ENCODE data around the gene ATF7IP.

ATF7IP gene

DNA sequence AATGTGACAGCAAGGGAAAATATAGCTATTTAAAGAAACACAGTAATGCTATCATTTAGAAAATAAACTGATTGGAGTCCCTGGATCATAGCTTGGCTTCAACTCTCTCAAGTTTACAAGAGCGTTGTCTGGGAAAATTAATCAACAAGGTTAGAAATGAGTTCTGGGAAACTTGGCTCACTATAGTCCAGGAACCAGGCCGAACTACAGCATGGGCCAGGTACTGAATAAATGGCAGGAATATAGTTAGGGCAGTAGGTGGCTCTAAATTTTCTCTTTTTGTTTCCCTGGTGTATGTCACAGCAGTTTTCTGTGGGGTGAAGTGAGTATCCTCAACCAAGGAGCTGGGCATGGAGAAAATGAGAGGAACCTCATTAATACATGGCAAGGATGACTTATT, 129.8 kb downstream of the ATF7IP start:
- H3K4me3 ChIP-seq (ENCODE audit: control insufficient read depth in 1 of 7, extremely low read depth in 1 of 7, insufficient read depth in 4 of 7, low read depth in 2 of 7, low read length in 6 of 7) = no peak overlapping the region
- no peaks in the 10 kb centered on the region for H3K4me1 ChIP-seq (ENCODE audit: control extremely low read depth in 1 of 4, control insufficient read depth in 4 of 4, insufficient read depth in 4 of 4, low read length in 3 of 4)
- CTCF ChIA-PET = interaction anchor here (1.2 kb wide), 1 partner anchor 10 kb away, joined by 3 read pairs; no protein-coding TSS in a partner anchor
- WGBS (ENCODE audit: insufficient coverage) = 100% methylated on average over 2 of the region's 2 CpGs
- no peak overlapping the region for H3K27ac ChIP-seq (ENCODE audit: insufficient read depth in 1 of 2, low read depth in 1 of 2, low read length in 2 of 2, poor library complexity in 1 of 2, severe bottlenecking in 2 of 2)
- no peak for DNase-seq
- H3K9me3 ChIP-seq (ENCODE audit: control extremely low read depth in 1 of 5, control insufficient read depth in 4 of 5, insufficient read depth in 2 of 5, low read depth in 1 of 5, low read length in 4 of 5) = peaks cover 0 to 9% (median 0%) of the 10 kb centered on the region in 5 experiments
- peaks cover 27 to 77% (median 50%) of the 10 kb centered on the region in 4 experiments for H3K36me3 ChIP-seq (ENCODE audit: control insufficient read depth in 4 of 4, insufficient read depth in 4 of 4, low read length in 3 of 4)
- POLR2A ChIA-PET = no interaction called here
- H3K27me3 ChIP-seq (replicated peaks in 2 of 5; ENCODE audit: control insufficient read depth in 4 of 5, insufficient read depth in 5 of 5, low read length in 4 of 5) = no peaks in the 10 kb centered on the region

DNA sequence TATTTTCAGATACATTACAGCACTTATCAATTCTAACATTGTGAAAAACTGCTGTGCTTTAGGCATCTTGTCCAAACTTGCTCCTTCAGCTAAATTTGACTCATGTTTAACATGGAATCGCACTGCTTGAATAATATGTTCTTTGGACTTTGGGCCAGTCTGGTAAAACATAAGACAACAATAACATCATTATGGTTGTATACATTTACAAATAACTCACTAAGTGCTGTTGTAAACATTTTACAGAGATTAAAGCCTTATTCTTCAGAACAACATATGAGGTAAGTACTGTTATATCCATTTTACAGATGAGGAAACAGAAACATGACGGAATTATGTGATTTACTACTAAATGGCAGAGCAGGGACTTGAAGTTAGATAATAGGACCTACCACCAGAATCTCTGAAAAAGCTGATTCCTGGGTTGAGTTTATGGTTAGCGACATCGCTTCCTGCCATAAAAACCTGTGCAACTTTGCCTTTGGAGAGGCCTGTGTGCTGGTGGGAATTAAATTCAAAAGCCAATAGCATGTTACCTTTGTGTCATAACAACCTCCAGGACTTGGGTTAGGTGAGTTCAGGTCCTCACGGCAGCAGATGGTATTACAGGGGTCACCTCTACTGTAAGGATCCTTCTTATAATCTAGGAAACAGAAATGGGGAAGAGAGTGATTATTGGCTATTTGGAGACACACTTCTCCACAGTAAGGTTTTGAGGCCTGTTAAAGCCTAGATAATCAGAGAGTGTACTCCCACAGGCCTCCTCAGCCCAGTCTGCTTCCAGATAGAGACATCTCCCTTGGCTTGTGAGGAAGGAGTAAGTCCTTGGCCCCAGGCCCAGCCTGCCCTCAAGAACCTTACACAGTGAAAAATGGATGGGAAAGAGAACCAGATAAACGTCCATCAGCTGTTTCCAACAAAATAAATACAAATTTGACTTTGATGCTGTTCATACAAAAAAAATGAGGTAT, 140.4 kb downstream of the ATF7IP start:
- Histone ChIP-seq H3K27ac (ENCODE audit: insufficient read depth in 1 of 2, low read depth in 1 of 2, low read length in 2 of 2, poor library complexity in 1 of 2, severe bottlenecking in 2 of 2) (no peak overlapping the region), H3K9me3 (ENCODE audit: control extremely low read depth in 1 of 5, control insufficient read depth in 4 of 5, insufficient read depth in 2 of 5, low read depth in 1 of 5, low read length in 4 of 5) (no peaks in the 10 kb centered on the region), H3K4me3 (ENCODE audit: control insufficient read depth in 1 of 7, extremely low read depth in 1 of 7, insufficient read depth in 4 of 7, low read depth in 2 of 7, low read length in 6 of 7) (no peak overlapping the region), H3K4me1 (ENCODE audit: control extremely low read depth in 1 of 4, control insufficient read depth in 4 of 4, insufficient read depth in 4 of 4, low read length in 3 of 4) (no peaks in the 10 kb centered on the region), H3K36me3 (ENCODE audit: control insufficient read depth in 4 of 4, insufficient read depth in 4 of 4, low read length in 3 of 4) (peaks cover 3 to 19% (median 12%) of the 10 kb centered on the region in 4 experiments), H3K27me3 (replicated peaks in 2 of 5; ENCODE audit: control insufficient read depth in 4 of 5, insufficient read depth in 5 of 5, low read length in 4 of 5) (no peaks in the 10 kb centered on the region)
- ChIA-PET CTCF (no interaction called here), POLR2A (no interaction called here)
- WGBS (ENCODE audit: insufficient coverage) = 100% methylated on average over 3 of the region's 6 CpGs
- no peak for DNase-seq

DNA sequence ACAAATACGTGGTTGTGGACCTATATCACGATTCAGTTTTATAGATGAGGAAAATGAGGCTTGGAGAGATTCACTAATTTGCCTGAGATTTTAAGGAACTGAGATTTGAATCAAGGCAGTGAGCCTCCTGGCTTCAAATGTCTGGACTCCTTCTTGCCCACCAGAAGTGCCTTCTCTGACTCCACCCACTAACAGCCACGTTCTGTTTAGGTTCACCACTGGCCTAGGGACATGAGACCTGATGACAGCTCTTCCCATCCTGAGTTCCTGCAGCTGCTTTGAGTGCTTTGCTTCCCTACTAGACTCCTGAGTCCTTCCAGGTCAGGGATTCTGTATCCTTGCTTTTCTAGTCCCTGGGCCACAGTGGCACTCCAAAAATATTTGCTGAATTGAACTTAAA, 145.1 kb downstream of the ATF7IP start:
- POLR2A ChIA-PET = no interaction called here
- CTCF ChIA-PET = no interaction called here
- DNase-seq = no peak
- no peaks in the 10 kb centered on the region for H3K36me3 ChIP-seq (ENCODE audit: control insufficient read depth in 4 of 4, insufficient read depth in 4 of 4, low read length in 3 of 4)
- H3K4me3 ChIP-seq (ENCODE audit: control insufficient read depth in 1 of 7, extremely low read depth in 1 of 7, insufficient read depth in 4 of 7, low read depth in 2 of 7, low read length in 6 of 7) = no peak overlapping the region
- H3K4me1 ChIP-seq (ENCODE audit: control extremely low read depth in 1 of 4, control insufficient read depth in 4 of 4, insufficient read depth in 4 of 4, low read length in 3 of 4) = no peaks in the 10 kb centered on the region
- H3K9me3 ChIP-seq (ENCODE audit: control extremely low read depth in 1 of 5, control insufficient read depth in 4 of 5, insufficient read depth in 2 of 5, low read depth in 1 of 5, low read length in 4 of 5) = no peaks in the 10 kb centered on the region
- WGBS (ENCODE audit: insufficient coverage) = 67% methylated on average over 3 of the region's 3 CpGs
- no peak overlapping the region for H3K27ac ChIP-seq (ENCODE audit: insufficient read depth in 1 of 2, low read depth in 1 of 2, low read length in 2 of 2, poor library complexity in 1 of 2, severe bottlenecking in 2 of 2)
- H3K27me3 ChIP-seq (replicated peaks in 2 of 5; ENCODE audit: control insufficient read depth in 4 of 5, insufficient read depth in 5 of 5, low read length in 4 of 5) = no peaks in the 10 kb centered on the region

DNA sequence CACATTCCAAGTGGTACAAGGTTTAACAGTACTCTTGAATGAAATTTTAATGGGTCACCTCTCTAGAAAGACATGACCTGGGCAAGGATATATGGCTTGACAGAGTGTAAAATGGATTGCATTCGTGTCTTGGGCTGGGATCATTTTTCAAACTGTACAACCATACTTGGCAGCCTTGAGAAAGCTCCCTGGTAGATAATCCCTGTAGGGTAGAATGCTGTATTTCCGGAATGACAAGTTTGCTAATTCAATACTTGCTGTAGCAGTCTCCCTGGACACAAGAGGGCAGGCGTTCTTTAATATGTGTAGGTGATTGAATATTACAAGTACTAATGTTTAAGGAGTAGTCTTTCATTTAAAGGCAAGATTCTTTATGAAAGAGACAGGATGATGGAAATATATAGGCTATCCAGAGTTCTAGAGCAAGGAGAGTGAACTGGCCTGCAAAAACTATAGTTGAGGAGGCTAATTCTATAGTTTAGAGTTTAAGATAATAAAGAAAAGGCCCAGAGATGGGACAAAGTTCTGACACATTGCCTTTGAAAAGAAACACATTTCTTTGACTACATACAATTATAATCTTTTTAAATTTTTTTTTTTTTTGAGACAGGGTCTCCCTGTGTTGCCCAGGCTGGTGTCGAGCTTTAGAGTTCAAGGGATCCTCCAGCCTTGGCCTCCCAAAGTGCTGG, 148.8 kb downstream of the ATF7IP start:
- CTCF ChIA-PET = interaction anchor here (0.7 to 1.7 kb wide), 14 partner anchors 9 to 288 kb away, joined by 3 to 5 read pairs (median 3); no protein-coding TSS in a partner anchor
- POLR2A ChIA-PET = no interaction called here
- Histone ChIP-seq H3K9me3 (ENCODE audit: control extremely low read depth in 1 of 5, control insufficient read depth in 4 of 5, insufficient read depth in 2 of 5, low read depth in 1 of 5, low read length in 4 of 5) (no peaks in the 10 kb centered on the region), H3K27ac (ENCODE audit: insufficient read depth in 1 of 2, low read depth in 1 of 2, low read length in 2 of 2, poor library complexity in 1 of 2, severe bottlenecking in 2 of 2) (no peak overlapping the region), H3K36me3 (ENCODE audit: control insufficient read depth in 4 of 4, insufficient read depth in 4 of 4, low read length in 3 of 4) (no peaks in the 10 kb centered on the region), H3K4me3 (ENCODE audit: control insufficient read depth in 1 of 7, extremely low read depth in 1 of 7, insufficient read depth in 4 of 7, low read depth in 2 of 7, low read length in 6 of 7) (no peak overlapping the region), H3K4me1 (ENCODE audit: control extremely low read depth in 1 of 4, control insufficient read depth in 4 of 4, insufficient read depth in 4 of 4, low read length in 3 of 4) (no peaks in the 10 kb centered on the region), H3K27me3 (replicated peaks in 2 of 5; ENCODE audit: control insufficient read depth in 4 of 5, insufficient read depth in 5 of 5, low read length in 4 of 5) (no peaks in the 10 kb centered on the region)
- 29% methylated on average over 1 of the region's 4 CpGs for WGBS (ENCODE audit: insufficient coverage)
- DNase-seq = peak; percentile 40 to 68 (median 67)

GRCh38 chr12:14514946-14515345, 149.5 kb downstream of the ATF7IP start:
- no peak overlapping the region for H3K27ac ChIP-seq (ENCODE audit: insufficient read depth in 1 of 2, low read depth in 1 of 2, low read length in 2 of 2, poor library complexity in 1 of 2, severe bottlenecking in 2 of 2)
- H3K4me3 ChIP-seq (ENCODE audit: control insufficient read depth in 1 of 7, extremely low read depth in 1 of 7, insufficient read depth in 4 of 7, low read depth in 2 of 7, low read length in 6 of 7) = no peak overlapping the region
- H3K27me3 ChIP-seq (replicated peaks in 2 of 5; ENCODE audit: control insufficient read depth in 4 of 5, insufficient read depth in 5 of 5, low read length in 4 of 5) = no peaks in the 10 kb centered on the region
- H3K4me1 ChIP-seq (ENCODE audit: control extremely low read depth in 1 of 4, control insufficient read depth in 4 of 4, insufficient read depth in 4 of 4, low read length in 3 of 4) = no peaks in the 10 kb centered on the region
- H3K36me3 ChIP-seq (ENCODE audit: control insufficient read depth in 4 of 4, insufficient read depth in 4 of 4, low read length in 3 of 4) = no peaks in the 10 kb centered on the region
- POLR2A ChIA-PET = no interaction called here
- H3K9me3 ChIP-seq (ENCODE audit: control extremely low read depth in 1 of 5, control insufficient read depth in 4 of 5, insufficient read depth in 2 of 5, low read depth in 1 of 5, low read length in 4 of 5) = peaks cover 0 to under 1% (median 0%) of the 10 kb centered on the region in 5 experiments
- WGBS (ENCODE audit: insufficient coverage) = no CpG with 5 or more reads among the region's 1 CpG
- CTCF ChIA-PET = interaction anchor here (1.2 to 1.7 kb wide), 6 partner anchors 8 to 148 kb away, joined by 3 to 4 read pairs (median 3); no protein-coding TSS in a partner anchor
- no peak for DNase-seq

- peaks cover 2 to 26% (median 9%) of the 10 kb centered on the region in 5 experiments for H3K9me3 ChIP-seq (ENCODE audit: control extremely low read depth in 1 of 5, control insufficient read depth in 4 of 5, insufficient read depth in 2 of 5, low read depth in 1 of 5, low read length in 4 of 5)
- ChIA-PET CTCF (no interaction called here), POLR2A (no interaction called here)
- H3K4me1 ChIP-seq (ENCODE audit: control extremely low read depth in 1 of 4, control insufficient read depth in 4 of 4, insufficient read depth in 4 of 4, low read length in 3 of 4) = no peaks in the 10 kb centered on the region
- H3K36me3 ChIP-seq (ENCODE audit: control insufficient read depth in 4 of 4, insufficient read depth in 4 of 4, low read length in 3 of 4) = no peaks in the 10 kb centered on the region
- H3K27me3 ChIP-seq (replicated peaks in 2 of 5; ENCODE audit: control insufficient read depth in 4 of 5, insufficient read depth in 5 of 5, low read length in 4 of 5) = no peaks in the 10 kb centered on the region
- H3K27ac ChIP-seq (ENCODE audit: insufficient read depth in 1 of 2, low read depth in 1 of 2, low read length in 2 of 2, poor library complexity in 1 of 2, severe bottlenecking in 2 of 2) = no peak overlapping the region
- no peak overlapping the region for H3K4me3 ChIP-seq (ENCODE audit: control insufficient read depth in 1 of 7, extremely low read depth in 1 of 7, insufficient read depth in 4 of 7, low read depth in 2 of 7, low read length in 6 of 7)
- DNase-seq = no peak
These were observed 156.3 kb downstream of the ATF7IP start for GRCh38 chr12:14521822-14522221.

- DNase-seq = no peak
- Histone ChIP-seq H3K4me1 (ENCODE audit: control extremely low read depth in 1 of 4, control insufficient read depth in 4 of 4, insufficient read depth in 4 of 4, low read length in 3 of 4) (no peaks in the 10 kb centered on the region), H3K9me3 (ENCODE audit: control extremely low read depth in 1 of 5, control insufficient read depth in 4 of 5, insufficient read depth in 2 of 5, low read depth in 1 of 5, low read length in 4 of 5) (peaks cover 0 to 23% (median 7%) of the 10 kb centered on the region in 5 experiments), H3K27me3 (replicated peaks in 2 of 5; ENCODE audit: control insufficient read depth in 4 of 5, insufficient read depth in 5 of 5, low read length in 4 of 5) (no peaks in the 10 kb centered on the region), H3K4me3 (ENCODE audit: control insufficient read depth in 1 of 7, extremely low read depth in 1 of 7, insufficient read depth in 4 of 7, low read depth in 2 of 7, low read length in 6 of 7) (no peak overlapping the region), H3K36me3 (ENCODE audit: control insufficient read depth in 4 of 4, insufficient read depth in 4 of 4, low read length in 3 of 4) (no peaks in the 10 kb centered on the region), H3K27ac (ENCODE audit: insufficient read depth in 1 of 2, low read depth in 1 of 2, low read length in 2 of 2, poor library complexity in 1 of 2, severe bottlenecking in 2 of 2) (no peak overlapping the region)
- ChIA-PET CTCF (no interaction called here), POLR2A (no interaction called here)
- WGBS (ENCODE audit: insufficient coverage) = 100% methylated on average over 2 of the region's 2 CpGs
These were observed 160.5 kb downstream of the ATF7IP start for GRCh38 chr12:14525964-14526363.
